Activated gamma-delta T cell treated with anti-CD3 and anti-CD28 coated beads, Interleukin-2, amount 50 U/mL, for 16 hours (primary cell): ENCODE results near the gene RPN2.

Experiments
- DNase-seq: peaks from one replicate; pipeline ENCODE4 v3.0.0-alpha.2; 2020; ENCODE audit warnings: low read depth

Gene RPN2

GRCh38 chr20:37267667-37268313 is 88.7 kb downstream of the RPN2 start:
- DNase-seq = no peak

- DNase-seq = no peak
Observed at GRCh38 chr20:37270576-37271420, 91.7 kb downstream of the RPN2 start.

GRCh38 chr20:37271421-37271768 is 92.3 kb downstream of the RPN2 start:
- no peak for DNase-seq

- no peak for DNase-seq
Observed at GRCh38 chr20:37273988-37274387, 94.9 kb downstream of the RPN2 start.

DNA sequence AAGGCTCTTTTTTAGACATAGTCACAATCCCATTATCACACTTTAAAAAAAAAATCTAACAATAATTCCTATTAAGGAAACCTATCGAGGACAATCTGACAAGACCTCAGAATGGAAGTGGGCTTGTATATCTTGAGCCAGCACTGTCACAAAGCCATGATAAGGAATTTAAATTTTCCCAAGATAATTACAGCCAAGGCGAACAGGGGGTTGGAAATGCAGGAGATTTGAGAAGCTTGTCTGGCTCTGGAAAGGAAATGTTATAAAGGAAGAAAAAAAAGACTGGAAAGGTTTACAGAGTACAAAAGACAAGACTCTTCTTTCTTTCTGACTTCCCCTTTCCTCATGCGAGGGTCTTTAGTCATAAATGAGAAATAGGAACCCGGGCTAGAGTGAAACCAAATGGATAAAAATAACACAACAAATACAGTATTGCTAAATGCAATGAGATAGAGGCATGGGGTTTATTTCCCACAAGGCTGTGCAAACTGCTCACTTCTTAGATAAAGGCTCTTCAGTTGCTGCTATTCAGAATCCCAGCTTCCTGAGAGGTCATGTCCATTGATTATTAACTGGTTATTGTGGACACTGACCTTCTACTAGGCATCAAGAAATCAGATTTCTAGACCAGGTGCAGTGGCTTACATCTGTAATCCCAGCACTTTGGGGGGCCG is 95.9 kb downstream of the RPN2 start:
- DNase-seq = no peak

DNA sequence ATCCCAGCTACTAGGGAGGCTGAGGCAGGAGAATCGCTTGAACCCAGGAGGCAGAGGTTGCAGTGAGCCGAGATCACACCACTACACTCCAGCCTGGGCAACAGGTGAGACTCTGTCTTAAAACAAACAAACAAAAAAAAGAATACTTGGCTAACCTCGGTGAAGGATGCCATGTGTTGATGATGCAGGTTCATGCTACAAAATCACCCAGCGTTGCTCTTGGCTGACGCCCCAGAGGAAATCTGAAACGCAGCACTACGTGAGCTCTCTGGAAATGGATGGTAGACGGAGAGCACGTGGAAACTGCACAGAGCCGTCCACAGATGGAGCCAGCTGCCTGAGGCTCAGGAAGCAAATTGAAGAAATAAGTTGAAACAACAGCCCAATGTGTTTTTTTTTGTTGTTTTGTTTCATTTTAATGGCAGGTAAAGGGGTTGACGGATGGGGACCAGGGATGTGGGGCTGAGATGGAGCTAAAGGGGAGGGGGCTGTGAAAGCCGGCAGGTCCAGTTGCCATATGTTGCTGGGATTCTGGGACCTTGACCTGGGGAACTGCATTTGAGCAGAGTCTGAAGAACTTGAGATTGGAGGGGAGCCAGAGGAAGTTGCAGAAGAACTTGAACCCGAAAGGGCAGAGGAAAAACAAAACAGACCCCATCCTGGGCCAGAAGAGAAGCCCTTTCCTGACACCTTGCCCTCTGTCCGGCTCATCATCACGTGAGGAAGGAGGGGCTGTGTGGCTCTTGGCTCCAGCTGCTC is 97.5 kb downstream of the RPN2 start:
- DNase-seq = no peak

DNA sequence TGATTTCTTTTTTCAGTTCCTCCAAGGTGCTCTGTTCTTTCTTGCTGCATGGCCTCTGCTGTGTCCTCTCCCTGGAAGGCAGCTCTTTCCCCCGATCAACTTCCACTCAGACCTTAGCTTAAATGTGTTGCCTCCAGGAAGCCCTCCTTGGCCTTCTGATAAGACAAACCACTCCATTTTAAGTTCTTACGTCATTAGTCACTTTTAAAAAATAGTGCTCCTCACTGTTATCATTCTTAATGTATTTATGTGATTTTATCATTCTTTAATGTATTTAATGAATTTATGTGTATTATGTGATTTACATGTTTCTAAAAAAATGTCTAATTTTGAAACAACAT is 98.1 kb downstream of the RPN2 start:
- DNase-seq = no peak

GRCh38 chr20:37278966-37279590 is 99.9 kb downstream of the RPN2 start:
- DNase-seq = no peak

- DNase-seq = no peak
Observed at GRCh38 chr20:37279820-37280219, 100.7 kb downstream of the RPN2 start.

GRCh38 chr20:37280403-37280802 is 101.3 kb downstream of the RPN2 start:
- no peak for DNase-seq

GRCh38 chr20:37282556-37282955 is 103.4 kb downstream of the RPN2 start:
- no peak for DNase-seq

DNA sequence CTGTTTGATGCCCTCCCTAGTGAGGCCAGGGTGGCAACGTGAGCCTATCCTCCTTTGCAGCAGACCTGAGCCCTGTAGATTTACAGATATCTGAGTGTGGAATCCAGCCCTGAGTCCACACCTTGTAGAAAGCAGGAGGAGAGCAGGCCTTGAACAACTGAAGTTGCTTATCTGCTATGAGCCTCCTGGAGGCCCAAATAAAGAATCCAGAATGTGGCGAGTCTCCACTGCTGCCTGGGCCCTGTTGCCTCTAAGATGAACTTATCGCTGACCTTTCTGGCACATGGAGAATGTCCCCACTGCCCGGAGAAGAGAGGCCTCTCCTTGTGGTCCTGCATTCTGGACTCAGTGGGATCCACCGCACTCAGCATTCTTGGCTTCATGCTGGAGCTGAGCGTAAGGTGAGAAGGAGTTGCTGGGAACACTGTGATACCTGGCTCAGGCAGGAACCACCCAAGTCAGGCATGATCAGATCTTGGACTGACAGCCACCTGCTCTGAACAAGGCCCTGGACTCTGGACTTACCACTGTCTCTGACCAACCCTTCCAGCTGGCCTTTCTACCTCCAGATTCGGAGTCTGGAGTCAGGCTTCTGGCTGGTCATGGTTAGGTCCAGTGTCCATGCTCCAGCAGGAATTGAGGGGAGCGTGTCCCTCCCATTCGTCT is 104.5 kb downstream of the RPN2 start:
- no peak for DNase-seq

GRCh38 chr20:37284691-37285161 is 105.6 kb downstream of the RPN2 start:
- no peak for DNase-seq

DNA sequence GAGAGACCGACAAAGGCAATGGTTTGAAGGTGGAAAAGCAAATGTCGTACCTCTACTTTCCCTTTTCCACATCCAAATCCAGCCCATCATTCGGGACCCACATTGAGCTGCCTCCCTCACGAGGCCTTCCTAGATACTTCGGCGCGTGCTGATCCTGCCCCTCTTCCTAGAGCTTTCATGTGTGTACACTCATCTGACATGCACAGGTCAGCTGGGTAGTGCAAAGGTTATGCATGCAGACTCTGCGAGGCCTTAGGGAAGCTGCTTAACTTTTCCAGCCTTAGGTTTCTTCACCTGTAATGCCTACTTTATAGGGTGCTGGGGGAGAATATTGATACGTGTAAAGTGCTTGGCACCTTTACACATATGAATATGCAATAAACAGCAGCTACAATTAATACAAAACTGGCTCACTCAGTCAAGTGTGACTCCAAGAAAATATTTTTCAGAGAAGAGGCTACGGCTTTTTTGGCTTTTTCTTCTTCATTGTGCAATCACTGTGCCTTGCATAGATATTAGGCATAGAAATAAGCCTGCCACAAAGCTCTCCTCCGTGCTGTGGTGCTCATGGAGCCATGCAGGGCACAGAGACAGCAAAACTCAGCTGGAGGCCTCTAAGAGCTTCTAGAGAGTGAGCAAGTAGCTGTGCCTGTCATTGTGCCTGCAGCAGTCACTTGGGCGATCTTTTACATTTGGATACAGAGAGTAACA is 106.7 kb downstream of the RPN2 start:
- DNase-seq = no peak

DNA sequence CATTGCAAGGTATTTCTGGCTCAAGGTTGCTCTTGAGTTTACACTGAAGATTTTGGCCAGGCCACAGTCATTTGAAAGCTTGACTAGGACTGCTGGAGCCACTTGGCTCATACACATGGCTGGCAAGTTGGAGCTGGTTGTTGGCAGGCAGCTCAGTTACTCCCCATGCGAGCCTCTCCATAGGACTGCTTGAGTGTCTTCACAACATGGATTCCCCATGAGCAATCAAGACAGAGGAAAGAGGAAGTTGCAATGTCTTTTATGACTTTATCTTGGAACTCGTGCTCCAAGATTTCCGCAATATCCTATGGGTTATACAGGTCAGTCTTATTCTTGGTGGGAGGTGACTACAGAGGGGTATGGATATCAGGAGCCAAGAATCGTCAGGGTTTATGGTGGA is 109.0 kb downstream of the RPN2 start:
- no peak for DNase-seq

- DNase-seq = no peak
Observed at GRCh38 chr20:37290158-37290810, 111.2 kb downstream of the RPN2 start.
